Peyer's patch (tissue), 4 donors: ENCODE measurements around the gene HJV.
"Not testable (repeated sequence)": the region's sequence is repeated elsewhere in the genome, so short reads cannot be mapped to it uniquely, and the experiment has no call there.

Experiments
- POLR2A ChIP-seq, 2 donors: fragments of 450-650 bp; IDR thresholded peaks; one replicate each; pipeline ENCODE4 v1.5.1; 2017; ENCODE audit warnings: antibody characterized with exemption in 2 of 2, mild to moderate bottlenecking in 2 of 2, moderate library complexity in 2 of 2
- TF ChIP-seq, protein P1 (sequence below), 6 experiments: fragments of 450-650 bp in 4 of 6; fragments of 200-600 bp in 2 of 6; sonication (generic) in 1 of 6; IDR thresholded peaks; one replicate each; pipeline ENCODE4 v1.5.1; 2017 to 2019; ENCODE audit warnings: antibody characterized with exemption in 6 of 6, mild to moderate bottlenecking in 3 of 6, moderate library complexity in 1 of 6

DNA sequence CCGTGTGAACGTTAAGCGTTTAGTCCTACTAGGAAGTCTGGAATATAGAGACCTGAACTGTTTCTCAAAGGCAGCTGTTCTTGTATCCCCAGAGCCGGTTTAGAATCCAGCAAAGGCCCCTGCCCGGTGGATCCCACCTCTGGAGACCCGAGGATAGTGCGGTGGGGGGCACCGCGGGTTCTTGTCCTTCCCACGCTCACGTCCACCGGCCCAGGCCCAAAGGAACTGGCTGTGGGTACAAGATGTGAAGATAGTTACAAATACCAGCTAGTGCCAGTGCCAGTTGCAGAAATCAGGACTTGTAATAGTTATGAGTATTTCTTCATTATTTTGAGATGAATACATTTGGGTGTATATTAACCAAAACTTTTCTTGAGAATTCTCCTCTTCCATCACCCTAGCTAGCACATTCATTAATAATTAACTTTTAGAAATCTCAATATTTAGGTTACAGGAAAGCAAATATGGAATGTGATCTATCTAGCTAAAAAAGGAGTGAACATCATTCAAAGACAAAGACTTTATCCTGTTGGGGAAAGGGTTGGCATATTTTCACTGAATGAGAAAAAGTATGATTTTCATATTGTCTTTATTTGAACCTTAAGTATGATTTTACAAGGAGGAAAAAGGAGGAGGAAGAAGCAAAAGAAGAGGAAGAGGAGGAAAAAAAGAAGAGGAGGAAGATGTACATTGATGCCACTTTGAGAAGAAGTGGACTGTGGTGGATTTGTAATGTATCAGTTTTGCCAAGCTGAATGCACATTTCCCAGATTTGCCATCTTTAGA is 28.5 kb upstream of the HJV start:
- TF ChIP-seq, protein P1, sequence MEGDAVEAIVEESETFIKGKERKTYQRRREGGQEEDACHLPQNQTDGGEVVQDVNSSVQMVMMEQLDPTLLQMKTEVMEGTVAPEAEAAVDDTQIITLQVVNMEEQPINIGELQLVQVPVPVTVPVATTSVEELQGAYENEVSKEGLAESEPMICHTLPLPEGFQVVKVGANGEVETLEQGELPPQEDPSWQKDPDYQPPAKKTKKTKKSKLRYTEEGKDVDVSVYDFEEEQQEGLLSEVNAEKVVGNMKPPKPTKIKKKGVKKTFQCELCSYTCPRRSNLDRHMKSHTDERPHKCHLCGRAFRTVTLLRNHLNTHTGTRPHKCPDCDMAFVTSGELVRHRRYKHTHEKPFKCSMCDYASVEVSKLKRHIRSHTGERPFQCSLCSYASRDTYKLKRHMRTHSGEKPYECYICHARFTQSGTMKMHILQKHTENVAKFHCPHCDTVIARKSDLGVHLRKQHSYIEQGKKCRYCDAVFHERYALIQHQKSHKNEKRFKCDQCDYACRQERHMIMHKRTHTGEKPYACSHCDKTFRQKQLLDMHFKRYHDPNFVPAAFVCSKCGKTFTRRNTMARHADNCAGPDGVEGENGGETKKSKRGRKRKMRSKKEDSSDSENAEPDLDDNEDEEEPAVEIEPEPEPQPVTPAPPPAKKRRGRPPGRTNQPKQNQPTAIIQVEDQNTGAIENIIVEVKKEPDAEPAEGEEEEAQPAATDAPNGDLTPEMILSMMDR (IDR thresholded peaks at IDR 0.05): not testable (repeated sequence)
- not testable (repeated sequence) for TF ChIP-seq POLR2A (IDR thresholded peaks at IDR 0.05)
